ENCODE results near the gene DNAH11.
"Not testable (repeated sequence)": the region's sequence is repeated elsewhere in the genome, so short reads cannot be mapped to it uniquely, and the experiment has no call there.

The DNAH11 gene

DNA sequence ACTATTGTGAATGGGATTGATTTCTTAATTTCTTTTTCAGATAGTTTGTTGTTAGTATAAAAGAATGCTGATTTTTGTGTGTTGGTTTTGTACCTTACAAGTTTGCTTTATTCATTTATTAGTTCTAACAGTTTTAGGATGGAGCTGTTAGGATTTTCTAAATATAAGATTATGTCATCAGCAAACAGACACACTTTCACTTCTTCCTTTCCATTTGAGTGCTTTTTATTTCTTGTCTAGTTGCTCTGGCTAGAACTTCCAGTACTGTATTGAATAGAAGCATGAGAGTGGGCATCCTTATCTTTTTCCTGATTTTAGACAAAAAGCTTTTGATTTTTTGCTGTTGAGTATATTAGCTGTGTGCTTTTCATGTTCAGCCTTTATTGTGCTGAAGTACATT, 81.5 kb downstream of the DNAH11 start:
- no peak for DNase-seq

DNA sequence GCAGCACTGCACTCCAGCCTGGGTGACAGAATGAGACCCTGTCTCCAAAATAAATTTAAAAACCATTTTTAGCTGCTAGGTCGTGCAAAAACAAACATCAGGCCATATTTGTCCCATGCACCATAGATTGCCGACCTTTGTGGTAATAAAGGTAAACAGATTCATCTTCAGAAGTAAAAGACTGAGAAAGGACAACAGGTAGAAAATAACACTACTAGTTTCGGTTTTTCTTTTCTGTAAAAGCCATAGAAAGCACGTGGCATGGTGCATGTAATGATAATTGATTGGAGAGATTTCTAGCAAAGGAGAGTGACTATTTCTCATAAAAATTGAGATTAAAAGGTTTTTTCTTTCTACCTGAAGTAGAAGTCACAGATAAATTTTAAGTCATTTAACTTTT, 93.9 kb downstream of the DNAH11 start:
- DNase-seq, result no peak

DNA sequence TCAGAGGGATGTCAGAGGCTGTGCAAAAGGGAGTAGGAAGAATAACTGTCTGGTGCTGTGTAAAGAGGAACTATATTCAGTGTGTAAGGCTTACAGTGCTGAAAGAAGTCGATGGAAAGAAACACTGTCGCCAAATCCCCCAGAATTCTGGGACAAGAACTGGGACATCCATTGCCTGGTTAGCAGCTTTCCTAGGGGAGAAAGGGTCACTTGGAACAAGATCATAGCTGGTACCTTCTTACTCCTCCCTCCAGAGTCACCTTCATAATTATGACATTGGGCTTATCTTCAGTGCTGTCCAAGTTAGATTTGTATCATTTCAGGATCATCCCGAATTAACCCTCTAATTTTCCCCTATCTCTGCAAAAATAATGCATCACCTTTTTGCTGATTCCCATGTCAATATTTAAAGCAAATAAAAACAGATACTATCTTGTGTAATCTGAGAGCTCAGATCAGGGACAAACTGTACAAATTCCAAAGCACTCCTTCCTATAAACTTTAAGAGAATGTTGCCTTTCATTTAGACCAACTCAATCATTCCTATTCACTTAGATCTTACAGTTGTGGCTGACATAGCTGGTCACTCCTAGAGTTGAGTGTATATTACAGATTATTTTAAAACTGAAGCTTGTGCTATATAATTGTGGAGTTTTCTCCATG, 96.5 kb downstream of the DNAH11 start:
- DNase-seq, result no peak

DNA sequence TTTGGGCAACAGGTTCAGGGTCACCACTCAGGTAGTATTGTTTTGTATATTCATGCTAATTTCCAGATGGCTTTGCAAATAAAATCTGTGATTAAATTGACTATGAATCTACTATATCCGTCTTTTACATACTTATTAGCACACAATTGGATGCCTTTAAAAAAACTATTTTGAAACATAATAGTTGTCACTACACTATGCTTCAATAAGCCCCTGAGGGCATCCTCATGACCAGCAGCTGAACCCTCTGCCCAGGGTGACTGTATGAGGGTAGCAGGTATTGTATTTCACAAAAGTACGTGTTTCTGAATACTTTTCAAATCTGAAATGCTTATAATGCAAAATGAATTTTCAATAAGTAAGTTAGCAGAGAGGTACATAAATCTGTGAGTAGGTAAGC, 97.3 kb downstream of the DNAH11 start:
- DNase-seq, result no peak

DNA sequence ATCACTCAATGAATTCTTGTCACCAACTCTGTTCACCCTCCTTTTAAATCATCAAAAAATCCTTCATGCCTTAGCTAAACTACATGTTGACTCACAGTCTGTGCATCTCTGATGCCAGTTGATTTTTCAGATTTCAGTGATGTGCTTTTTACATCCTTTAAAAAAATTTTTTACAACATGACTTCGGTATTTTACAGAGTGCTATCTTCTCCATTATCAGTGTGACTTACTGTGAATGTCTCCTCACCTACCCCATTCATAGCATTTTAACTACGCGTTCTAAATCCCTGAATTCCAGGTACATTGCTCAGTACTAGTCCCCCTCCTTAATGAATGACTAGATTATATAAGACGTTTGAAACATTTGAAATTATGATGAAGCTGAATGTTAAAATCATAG, 98.7 kb downstream of the DNAH11 start:
- DNase-seq, result no peak

DNA sequence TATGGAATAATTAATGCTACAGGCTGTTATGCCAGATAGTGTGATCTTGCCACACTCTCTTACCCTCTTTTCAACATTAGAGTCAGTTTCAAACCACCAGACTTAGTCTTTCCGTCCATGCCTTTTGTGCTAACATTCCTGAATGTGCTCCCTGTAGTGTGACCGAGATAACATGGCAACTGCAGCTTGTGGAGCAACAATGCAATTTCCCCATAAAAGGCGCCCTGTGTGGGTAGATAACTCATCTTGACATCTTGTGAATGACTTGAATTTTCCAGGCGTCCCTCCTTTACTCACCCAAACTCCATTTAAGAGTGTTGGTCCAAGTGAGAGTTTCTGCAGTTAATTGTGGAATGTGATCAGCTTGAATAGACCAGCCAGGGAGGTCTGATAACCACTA, 99.6 kb downstream of the DNAH11 start:
- no peak for DNase-seq

DNA sequence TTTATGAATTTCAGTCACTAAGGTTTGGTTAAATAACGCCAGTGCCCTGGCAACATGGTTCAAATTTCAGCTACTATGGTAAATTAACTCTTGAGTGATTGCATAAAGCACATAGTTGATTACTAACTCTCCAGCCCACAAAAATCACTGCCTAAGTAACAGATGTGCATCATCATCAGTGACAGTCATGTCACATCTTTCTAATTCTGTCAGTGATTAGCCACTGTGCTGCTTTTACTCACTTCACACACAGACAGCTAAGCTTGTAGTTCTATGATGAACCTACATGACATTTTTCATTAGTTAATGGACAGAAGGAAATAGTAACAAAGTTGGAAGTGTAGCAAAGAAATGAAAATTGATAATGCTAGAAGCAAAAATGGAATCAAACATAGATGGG, 108.9 kb downstream of the DNAH11 start:
- no peak for DNase-seq

DNA sequence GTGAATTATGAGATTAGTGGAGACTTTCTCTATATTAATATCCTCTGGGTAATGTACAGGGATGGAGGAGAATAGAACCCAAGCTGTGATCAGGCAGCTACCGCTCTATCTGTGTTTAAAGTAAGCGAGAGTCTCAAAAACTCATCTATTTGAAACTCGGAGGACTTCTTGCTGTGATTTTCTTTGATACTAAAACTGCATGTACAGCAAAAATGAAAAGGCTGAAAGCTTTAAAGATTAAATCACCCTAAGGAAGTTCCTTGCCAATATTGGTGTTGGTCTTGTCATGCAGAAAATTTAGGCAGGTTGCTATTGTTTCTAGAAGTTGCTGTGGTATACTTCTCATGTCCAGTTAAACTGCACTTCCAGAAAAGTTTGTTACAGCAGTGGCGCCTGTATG, 110.8 kb downstream of the DNAH11 start:
- no peak for DNase-seq

DNA sequence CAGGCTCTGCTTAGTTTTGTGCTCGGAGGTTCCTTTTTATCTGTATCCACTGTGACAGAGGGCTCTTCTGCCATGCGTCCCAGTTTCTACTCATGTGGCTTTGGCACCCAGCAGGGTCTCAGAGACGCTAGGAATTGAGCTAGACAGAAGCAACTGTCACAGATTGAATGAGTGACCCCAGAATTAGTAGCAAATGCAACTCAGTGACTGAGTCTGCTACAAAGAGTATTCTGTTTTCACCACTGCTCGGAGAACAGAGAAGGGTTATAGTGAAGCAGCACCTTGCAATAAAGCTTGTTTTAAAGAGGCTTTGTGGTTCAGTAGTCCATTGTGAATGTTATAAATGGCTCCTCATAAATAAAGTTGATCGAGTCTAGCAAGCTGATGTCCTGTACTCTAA, 113.2 kb downstream of the DNAH11 start:
- no peak for DNase-seq

DNA sequence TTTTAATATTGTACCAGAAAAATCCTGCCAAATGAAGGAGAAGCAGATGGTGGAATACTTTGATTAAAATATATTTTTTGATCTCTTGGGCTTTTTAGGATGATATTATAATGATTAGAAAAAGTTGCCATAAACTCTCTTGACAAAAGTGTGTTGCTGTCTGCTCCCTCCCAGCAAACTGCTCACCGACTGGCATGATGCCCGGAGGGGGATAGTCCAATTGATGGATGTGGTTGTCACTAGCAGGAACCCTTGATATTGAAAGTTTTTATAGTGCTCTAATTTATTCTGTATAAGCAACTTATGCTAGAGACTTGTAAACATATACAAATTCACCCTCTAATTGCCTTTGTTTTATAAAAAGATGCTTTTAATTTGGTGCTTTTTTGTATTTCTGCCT, 114.0 kb downstream of the DNAH11 start:
- no peak for DNase-seq

DNA sequence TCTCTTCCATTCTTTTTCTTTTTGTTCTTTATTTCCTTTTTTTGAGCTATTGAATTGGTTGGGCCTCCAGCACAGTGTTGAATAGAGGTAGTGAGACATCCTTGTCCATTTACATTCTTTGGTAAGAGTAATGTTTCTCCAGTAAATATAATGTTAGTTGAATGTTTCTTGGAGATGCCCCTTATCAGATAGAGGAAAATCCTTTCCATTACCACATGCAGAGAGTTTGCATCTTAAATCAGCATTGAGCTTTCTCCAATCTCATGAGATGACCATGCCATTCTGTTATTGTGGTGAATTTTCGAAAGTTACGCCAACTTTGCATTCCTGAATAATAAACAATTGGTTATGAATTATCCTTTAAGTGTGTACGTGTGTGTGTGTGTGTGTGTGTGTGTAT, 127.7 kb downstream of the DNAH11 start:
- DNase-seq, result no peak

DNA sequence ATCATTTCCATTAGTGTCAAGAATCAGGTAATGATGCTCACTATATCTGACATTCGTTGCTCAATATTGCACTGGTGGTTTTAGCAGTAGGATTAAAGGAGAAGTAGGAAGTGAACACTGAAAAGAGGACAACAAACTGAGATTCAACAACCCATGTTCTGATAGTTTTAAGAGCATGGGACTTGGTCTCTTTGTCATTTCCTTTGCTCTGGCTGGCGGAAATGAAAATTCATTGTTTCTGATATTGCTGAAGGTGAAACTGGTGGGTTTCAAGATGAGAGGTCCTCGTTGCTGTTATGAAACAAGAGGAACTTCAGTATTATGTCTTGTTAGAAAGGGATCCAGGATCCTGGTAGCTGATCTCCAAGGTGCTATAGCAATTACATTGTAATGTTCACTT, 129.0 kb downstream of the DNAH11 start:
- DNase-seq, result no peak

DNA sequence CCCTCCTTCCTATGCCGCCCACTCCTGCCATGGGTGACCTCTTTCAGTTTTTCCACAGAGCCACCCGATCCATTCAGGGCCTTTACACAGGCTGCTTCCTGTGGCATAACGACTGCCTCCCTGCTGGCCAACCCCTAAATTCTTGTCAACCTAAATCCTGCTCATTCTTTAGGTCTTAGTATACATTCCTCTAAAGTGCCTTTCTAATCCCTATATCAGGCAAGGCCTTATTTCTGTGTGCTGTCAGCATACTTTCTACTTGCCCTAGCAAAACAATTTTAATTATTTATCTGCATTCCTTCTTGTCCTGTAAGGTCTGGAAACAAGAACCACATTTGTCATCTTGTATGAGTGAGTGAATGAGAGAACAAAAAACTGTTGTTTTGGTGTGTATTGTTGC, 132.4 kb downstream of the DNAH11 start:
- no peak for DNase-seq

DNA sequence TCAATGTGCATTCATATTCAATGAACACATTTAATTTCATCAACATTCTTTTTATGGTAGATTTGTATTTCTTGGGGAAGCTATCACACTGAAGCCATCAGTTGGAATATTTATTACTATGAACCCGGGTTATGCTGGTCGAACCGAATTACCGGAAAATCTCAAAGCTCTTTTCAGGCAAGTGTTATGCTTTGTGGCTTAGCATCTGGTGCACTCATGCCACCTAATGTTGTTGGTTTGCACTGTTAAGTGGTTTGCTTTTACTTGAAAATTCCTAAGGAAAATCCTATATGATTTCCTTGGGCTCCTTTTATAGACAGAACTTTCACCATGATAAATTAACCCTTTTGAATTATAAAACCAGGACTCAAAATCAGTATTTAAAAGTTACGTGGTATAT, 147.9 kb downstream of the DNAH11 start:
- no peak for DNase-seq

DNA sequence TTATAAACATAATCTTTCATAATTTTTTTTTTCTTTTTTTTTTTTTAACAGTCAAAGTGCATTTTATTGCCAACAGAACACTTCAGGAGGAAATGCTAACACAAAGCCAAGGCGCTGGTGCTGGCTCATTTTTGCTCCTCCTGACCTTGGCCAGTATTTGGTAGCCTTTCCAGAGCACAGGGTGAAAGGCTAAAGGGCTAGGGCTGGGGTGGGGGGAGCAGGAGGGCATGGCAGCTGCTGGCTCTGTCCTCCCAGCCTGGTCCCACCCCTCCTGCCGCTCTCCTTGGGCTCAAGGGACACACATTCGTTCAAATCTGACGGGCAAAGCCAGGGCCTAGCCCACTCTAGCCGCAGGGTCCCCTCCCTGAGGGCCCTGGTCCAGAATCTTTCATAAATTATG, 148.3 kb downstream of the DNAH11 start:
- not testable (repeated sequence) for DNase-seq

DNA sequence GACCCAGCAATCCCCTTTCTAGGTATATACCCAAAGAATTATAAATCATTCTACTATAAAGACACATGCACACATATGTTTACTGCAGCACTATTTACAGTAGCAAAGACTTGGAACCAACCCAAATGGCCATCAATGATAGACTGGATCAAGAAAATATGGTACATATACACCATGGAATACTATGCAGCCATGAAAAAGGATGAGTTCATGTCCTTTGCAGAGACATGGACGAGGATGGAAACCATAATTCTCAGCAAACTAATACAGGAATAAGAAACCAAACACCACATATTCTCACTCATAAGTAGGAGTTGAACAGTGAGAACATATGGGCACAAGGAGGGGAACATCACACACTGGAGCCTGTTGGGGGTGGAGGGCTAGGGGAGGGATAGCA, 157.7 kb downstream of the DNAH11 start:
- not testable (repeated sequence) for DNase-seq

DNA sequence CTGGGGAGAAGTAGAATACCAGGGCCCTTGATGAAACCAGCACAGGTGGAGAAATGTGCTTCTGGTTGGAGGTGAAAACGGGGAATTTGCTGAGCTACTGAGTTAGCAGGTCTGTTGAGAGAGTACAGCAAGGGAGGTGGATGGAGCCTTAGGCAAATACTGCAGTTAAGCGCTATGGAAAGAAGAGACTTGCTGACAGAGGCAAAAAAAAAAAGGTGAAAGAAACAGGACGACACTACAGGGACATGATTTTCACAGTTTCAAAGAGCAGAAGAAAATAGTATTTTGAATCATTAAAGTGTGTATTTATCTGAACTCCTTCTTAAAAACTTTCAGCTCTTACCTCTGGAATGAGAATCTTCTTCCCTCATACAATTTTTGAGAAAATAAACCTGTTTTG, 159.5 kb downstream of the DNAH11 start:
- no peak for DNase-seq

DNA sequence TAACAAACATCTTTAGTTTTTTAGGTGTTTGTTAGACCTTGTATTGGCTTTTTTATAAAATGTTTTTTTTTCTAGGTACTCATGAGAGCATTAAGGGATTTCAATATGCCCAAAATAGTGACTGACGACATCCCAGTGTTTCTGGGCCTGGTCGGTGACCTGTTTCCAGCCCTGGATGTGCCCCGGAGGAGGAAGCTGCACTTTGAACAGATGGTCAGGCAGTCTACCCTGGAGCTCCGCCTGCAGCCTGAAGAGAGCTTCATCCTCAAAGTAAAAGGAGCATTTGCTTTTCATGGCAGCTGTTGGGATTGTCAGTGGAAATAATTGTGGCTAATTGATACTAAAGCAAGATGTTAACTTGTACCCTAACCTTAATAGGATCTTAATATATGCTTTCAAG, 161.5 kb downstream of the DNAH11 start:
- no peak for DNase-seq

DNA sequence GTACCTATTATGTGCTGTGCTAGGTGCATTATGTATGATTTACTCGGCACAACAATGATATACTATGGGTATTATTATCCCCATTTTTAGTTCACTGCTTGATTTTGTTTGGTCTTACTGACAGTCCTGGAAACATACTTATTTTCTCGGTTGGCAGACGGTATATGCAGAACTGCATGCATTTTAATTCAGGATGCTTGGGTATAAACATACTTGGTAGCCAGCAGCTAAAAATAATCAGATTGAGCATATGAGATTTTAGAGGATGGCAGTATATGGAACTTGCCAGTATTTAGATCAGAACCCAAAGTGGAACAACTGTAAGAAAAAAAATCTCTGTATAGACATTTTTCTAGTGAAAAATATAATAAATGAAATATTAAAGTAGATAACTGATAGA, 163.3 kb downstream of the DNAH11 start:
- no peak for DNase-seq

DNA sequence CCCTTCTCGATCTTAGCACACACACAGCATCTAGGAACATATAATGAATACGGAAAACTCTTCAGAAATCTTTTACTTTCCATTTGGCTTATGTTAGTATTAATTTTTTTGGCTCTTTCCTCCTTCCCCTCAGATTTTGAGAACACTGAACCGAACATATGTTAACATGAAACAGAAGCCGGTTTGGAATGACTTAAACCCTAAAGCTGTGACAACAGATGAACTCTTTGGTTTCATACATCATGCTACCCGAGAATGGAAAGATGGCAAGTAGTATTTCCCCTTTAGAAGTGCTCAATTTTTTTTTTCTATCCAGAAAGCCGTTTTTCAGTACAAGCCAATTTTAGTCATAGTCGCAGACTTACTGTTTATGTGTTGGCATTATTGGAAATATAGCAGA, 164.7 kb downstream of the DNAH11 start:
- no peak for DNase-seq

DNA sequence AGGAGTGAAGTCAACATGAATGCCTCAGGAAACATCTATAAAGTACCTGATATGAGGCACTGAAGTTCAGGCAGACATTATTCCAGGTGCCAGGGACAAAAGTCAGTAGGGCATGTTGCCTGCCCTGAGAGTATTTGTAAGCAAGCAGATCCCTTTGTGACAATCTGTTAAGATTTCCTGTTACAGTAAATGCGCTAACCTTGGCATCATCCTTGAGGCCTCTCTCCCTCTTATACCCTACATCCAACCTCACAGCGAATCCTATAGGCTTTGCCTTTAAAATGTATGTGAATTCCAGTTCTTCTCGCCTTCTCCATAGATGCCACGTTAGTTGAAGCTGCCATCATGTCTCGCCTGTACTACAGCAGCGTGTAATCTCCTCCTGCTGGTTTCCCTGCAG, 165.3 kb downstream of the DNAH11 start:
- DNase-seq, result no peak

DNA sequence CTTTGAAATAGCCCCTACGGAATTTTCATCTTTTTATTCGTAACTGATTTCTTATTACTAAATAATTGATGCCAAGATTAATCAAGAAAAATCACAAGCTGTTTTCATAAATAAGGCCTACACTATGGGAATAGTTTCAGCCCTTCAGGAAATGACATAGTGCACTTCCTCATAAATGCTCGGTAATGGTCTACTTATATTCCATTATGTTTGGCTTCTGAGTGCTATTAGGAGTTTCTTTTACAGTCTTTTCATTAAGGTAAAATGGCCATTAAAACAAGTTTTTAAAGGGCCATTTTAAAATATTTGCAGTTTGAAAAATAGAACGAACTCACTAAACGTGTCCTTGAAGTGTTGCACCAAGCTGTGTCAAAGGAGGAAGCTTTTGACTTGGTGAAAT, 174.5 kb downstream of the DNAH11 start:
- no peak for DNase-seq

DNA sequence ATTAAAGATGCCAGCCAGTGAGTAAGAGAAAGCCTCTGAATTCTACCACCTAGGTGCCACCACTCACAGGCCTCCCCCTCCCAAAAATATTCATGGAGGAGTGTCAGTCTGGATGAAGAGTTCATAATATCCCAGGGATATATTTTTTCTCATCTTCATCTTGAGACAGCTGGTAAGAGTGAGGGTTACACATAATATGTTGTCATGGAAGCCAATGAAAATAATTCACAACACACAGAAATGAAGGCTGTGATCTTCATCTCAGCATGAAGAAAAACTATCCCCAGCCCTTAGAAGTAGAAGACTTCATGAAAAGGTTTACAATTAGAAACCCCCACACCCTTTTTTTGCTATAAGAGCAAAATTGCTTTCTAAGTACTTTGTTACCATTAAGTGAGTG, 175.6 kb downstream of the DNAH11 start:
- DNase-seq, result no peak

DNA sequence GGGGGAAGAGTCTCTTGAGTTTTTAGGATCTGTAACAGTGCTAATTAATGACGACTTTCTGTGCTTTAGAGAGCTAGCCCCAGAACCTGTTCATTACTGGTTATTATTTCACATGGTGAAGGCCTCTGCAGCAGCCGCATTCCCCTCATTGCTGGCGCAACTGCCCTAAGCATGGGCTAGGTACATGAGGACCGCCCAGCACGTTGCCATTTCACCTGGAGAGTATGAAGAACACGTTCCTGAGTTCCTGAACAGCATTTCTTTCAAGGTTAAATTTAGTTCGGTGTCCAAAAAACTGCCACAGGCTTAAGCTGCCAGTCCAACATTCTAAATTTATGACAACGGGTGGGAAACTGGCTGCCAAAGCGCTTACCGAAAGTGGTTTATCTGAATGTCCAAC, 177.0 kb downstream of the DNAH11 start:
- no peak for DNase-seq

DNA sequence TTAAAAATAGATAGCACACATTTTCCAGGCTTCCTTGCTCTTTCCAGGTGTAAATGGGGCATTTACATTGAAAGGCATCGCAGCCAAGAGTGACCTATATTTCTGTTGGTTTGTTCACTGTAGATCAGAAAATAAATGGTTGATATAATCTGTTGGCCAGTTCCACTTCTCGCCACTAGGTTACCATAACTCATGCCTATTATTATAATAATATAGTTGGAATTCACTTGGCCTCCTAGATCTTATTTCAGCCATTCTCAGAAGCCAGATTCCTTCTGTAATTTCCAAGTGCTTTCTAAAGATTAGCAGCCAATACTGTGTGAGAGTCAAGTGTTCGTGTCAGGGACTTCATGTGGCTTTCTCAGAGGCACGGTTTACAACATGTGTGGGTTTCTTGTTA, 179.5 kb downstream of the DNAH11 start:
- DNase-seq, result no peak

DNA sequence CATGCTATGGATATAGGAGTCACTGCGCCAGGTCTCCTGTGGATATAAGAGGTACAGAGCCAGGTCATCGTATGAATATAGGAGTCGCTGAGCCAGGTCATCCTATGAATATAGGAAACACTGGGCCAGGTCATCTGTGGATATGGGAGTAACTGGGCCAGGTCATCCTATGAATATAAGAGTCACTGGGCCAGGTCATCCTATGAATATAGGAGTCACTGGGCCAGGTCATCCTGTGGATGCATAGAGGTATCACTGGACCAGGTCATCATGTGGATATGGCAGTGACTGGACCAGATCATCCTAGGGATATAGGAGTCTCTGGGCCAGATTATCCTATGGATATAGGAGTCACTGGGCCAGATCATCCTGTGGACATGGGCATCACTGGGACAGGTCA, 181.7 kb downstream of the DNAH11 start:
- no peak for DNase-seq

All from hematopoietic multipotent progenitor cell treated with erythropoietin and hydrocortisone succinate and interleukin-3 and kit ligand, for 8 days (in vitro differentiated cells).